OCI-LY3 (cell line): ENCODE results near the gene PRDM1.

Experiments
- H2AFZ ChIP-seq: fragments of 200-600, 300-600 bp; shearing (Covaris generic); 2 replicates; pipeline ENCODE4 v1.6.0; 2014; ENCODE audit warnings: antibody characterized with exemption, low read depth, low read length
- H3K27ac ChIP-seq: fragments of 200-600, 300-600 bp; sonication (generic); 2 replicates; pipeline ENCODE4 v1.5.1; 2014; ENCODE audit warnings: mild to moderate bottlenecking, low read length, moderate library complexity, mixed read lengths
- H3K27me3 ChIP-seq: fragments of 200-600, 300-600 bp; sonication (generic); 2 replicates; pipeline ENCODE4 v1.6.1; 2014; ENCODE audit warnings: low read depth, low read length, mixed read lengths
- H3K36me3 ChIP-seq: fragments of 200-600, 300-600 bp; sonication (generic); replicated peaks from 2 replicates; pipeline ENCODE3; 2014; ENCODE audit warnings: low read depth, low read length, mixed read lengths
- H3K4me1 ChIP-seq: fragments of 300-600, 200-600 bp; sonication (generic); 2 replicates; pipeline ENCODE4 v1.6.1; 2014; ENCODE audit warnings: low read length, mixed read lengths
- H3K4me2 ChIP-seq: fragments of 200-600, 300-600 bp; sonication (generic); 2 replicates; pipeline ENCODE4 v1.6.1; 2014; ENCODE audit warnings: low read length, mixed read lengths
- H3K4me3 ChIP-seq: fragments of 300-600, 200-600 bp; sonication (generic); 2 replicates; pipeline ENCODE4 v1.5.1; 2014; ENCODE audit warnings: antibody characterized with exemption, mild to moderate bottlenecking, low read length, moderate library complexity
- H3K79me2 ChIP-seq: fragments of 300-600, 200-600 bp; shearing (Covaris generic); 2 replicates; pipeline ENCODE4 v1.6.1; 2014; ENCODE audit warnings: mild to moderate bottlenecking, low read length, mixed read lengths
- H3K9ac ChIP-seq: fragments of 300-600, 200-600 bp; shearing (Covaris generic); 2 replicates; pipeline ENCODE4 v1.6.0; 2014; ENCODE audit warnings: mild to moderate bottlenecking, low read length, moderate library complexity
- H3K9me3 ChIP-seq: fragments of 200-600, 300-600 bp; shearing (Covaris generic); 2 replicates; pipeline ENCODE4 v1.6.1; 2014; ENCODE audit warnings: low read length, mixed read lengths; ENCODE audit not compliant: insufficient read depth
- H4K20me1 ChIP-seq: fragments of 200-600, 300-600 bp; sonication (generic); 2 replicates; pipeline ENCODE4 v1.6.1; 2016; ENCODE audit warnings: low read length, mixed read lengths; ENCODE audit not compliant: insufficient read depth
- CTCF ChIP-seq: fragments of 200-600, 300-600 bp; sonication (generic); IDR thresholded peaks from 2 replicates; pipeline ENCODE4 v1.5.1; 2014; ENCODE audit warnings: antibody characterized with exemption, low read length, low read depth
- EZH2phosphoT487 ChIP-seq: fragments of 200-600 bp; shearing (Covaris generic); IDR thresholded peaks from 2 replicates; pipeline ENCODE4 v1.6.1; 2018; ENCODE audit warnings: antibody characterized with exemption, mixed run types, low read depth

PRDM1 gene

GRCh38 chr6:106045077-106045476 lies 41.1 kb upstream of the PRDM1 start:
- H2AFZ ChIP-seq = no peak overlapping the region
- no peaks in the 10 kb centered on the region for H3K36me3 ChIP-seq
- peaks cover 6% of the 10 kb centered on the region for H3K4me1 ChIP-seq
- no peaks in the 10 kb centered on the region for H3K27me3 ChIP-seq
- H4K20me1 ChIP-seq = no peaks in the 10 kb centered on the region
- TF ChIP-seq EZH2phosphoT487 (no peak), CTCF (no peak)
- no peak overlapping the region for H3K4me2 ChIP-seq
- no peaks in the 10 kb centered on the region for H3K79me2 ChIP-seq
- H3K27ac ChIP-seq = no peak overlapping the region
- no peak overlapping the region for H3K4me3 ChIP-seq
- no peaks in the 10 kb centered on the region for H3K9me3 ChIP-seq
- no peak overlapping the region for H3K9ac ChIP-seq

- no peaks in the 10 kb centered on the region for H4K20me1 ChIP-seq
- H3K27me3 ChIP-seq = no peaks in the 10 kb centered on the region
- no peak for TF ChIP-seq CTCF
- TF ChIP-seq EZH2phosphoT487 = no peak
- H3K79me2 ChIP-seq = no peaks in the 10 kb centered on the region
- no peak overlapping the region for H3K9ac ChIP-seq
- no peaks in the 10 kb centered on the region for H3K9me3 ChIP-seq
- H3K4me3 ChIP-seq = no peak overlapping the region
- H3K4me2 ChIP-seq = no peak overlapping the region
- no peak overlapping the region for H2AFZ ChIP-seq
- no peaks in the 10 kb centered on the region for H3K36me3 ChIP-seq
- no peak overlapping the region for H3K27ac ChIP-seq
- H3K4me1 ChIP-seq = no peaks in the 10 kb centered on the region
Observed at GRCh38 chr6:106046116-106046853, 39.9 kb upstream of the PRDM1 start.

GRCh38 chr6:106046854-106047200 lies 39.3 kb upstream of the PRDM1 start:
- Histone ChIP-seq H3K9me3 (no peaks in the 10 kb centered on the region), H2AFZ (no peak overlapping the region), H3K27ac (no peak overlapping the region), H3K4me1 (no peaks in the 10 kb centered on the region), H3K4me3 (no peak overlapping the region), H3K9ac (no peak overlapping the region), H4K20me1 (no peaks in the 10 kb centered on the region), H3K36me3 (no peaks in the 10 kb centered on the region), H3K4me2 (no peak overlapping the region), H3K27me3 (no peaks in the 10 kb centered on the region), H3K79me2 (no peaks in the 10 kb centered on the region)
- TF ChIP-seq CTCF (no peak), EZH2phosphoT487 (no peak)

GRCh38 chr6:106048336-106048735 lies 37.8 kb upstream of the PRDM1 start:
- H4K20me1 ChIP-seq = no peaks in the 10 kb centered on the region
- H3K9ac ChIP-seq = no peak overlapping the region
- no peak overlapping the region for H3K27ac ChIP-seq
- H3K79me2 ChIP-seq = no peaks in the 10 kb centered on the region
- no peaks in the 10 kb centered on the region for H3K9me3 ChIP-seq
- no peaks in the 10 kb centered on the region for H3K27me3 ChIP-seq
- H3K4me2 ChIP-seq = no peak overlapping the region
- H3K36me3 ChIP-seq = no peaks in the 10 kb centered on the region
- H3K4me3 ChIP-seq = no peak overlapping the region
- no peak for TF ChIP-seq CTCF
- no peak for TF ChIP-seq EZH2phosphoT487
- H2AFZ ChIP-seq = no peak overlapping the region
- no peaks in the 10 kb centered on the region for H3K4me1 ChIP-seq
